GM19099 (cell line): ENCODE results near the gene MMP20.

Experiments used
- POLR2A ChIP-seq: IDR thresholded peaks from 3 replicates; pipeline ENCODE4 v1.6.1; 2011; ENCODE audit warnings: low read depth; ENCODE audit not compliant: insufficient read length; ENCODE audit errors: extremely low read depth

Gene MMP20

DNA sequence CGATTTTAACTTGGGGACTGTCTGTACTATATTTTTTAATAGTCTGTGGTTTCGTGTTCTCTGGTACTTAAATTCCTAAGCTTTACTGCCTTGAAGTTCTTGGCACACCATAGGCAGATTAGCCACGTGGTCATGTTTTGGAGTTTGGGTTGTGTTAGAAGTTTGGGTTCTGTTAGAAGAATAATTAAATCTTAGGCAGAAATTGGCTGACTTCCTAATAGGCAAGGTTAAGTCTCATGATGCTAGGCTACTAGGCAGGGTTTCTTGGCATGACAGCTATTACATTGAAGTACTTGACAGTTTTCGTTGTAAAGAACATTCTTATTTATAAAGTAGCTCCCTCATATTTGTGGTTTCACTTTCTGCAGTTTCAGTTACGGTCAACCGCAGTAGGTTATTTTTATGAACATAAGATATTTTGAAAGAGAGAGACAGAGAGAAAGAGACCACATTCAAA, 64.5 kb downstream of the MMP20 start:
- TF ChIP-seq POLR2A: no peak

- no peak for TF ChIP-seq POLR2A
Measured at GRCh38 chr11:102559839-102560238, 65.3 kb downstream of the MMP20 start.

DNA sequence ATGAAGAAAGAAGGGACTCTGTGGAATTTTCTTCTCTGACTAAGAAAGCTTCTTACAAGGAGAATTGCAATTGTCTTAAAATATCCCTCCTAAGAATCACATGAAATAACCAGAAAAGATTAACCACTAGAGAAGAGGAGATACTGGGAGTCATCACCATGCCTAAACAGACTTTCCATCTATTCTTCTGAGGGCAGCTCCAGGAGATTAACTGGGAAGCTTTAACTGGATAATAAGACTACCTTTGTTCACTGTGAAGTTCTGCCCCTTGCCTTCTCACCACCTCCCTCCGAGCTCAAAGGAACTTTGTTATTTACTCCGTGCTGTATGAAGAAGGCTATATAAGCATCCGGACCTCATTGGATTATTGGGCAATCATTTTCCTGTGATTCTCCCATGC, 70.0 kb downstream of the MMP20 start:
- TF ChIP-seq POLR2A: no peak

- no peak for TF ChIP-seq POLR2A
Measured at GRCh38 chr11:102553835-102554282, 71.3 kb downstream of the MMP20 start.

- TF ChIP-seq POLR2A: no peak
Measured at GRCh38 chr11:102552447-102553194, 72.5 kb downstream of the MMP20 start.

- no peak for TF ChIP-seq POLR2A
Measured at GRCh38 chr11:102552020-102552419, 73.1 kb downstream of the MMP20 start.

- TF ChIP-seq POLR2A: no peak
Measured at GRCh38 chr11:102551169-102551781, 73.9 kb downstream of the MMP20 start.

DNA sequence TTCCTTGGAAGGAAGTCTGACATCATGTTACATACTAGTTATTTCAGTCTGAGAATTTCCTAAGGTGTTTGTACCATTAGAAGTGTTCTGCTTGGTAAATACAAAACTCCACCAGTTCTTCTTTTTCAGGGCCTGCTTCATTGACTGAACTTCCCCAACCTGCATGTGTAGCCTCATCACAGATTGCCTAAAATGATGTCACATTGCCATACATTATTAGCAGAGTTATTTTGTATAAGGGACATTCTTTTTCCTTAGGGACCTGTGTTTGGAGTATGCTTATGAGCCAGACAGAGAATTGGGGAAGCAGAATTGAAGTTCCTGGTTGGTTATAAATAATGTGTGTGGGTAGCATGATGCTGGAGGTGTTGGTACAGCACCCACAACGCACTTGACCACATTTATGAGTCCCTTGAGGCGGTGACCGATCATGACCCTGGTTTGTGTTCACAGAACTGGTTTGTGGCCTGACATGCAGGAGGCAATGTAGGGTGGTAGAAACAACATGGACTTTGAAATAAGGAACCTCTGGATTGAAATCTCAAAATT, 78.1 kb downstream of the MMP20 start:
- no peak for TF ChIP-seq POLR2A

DNA sequence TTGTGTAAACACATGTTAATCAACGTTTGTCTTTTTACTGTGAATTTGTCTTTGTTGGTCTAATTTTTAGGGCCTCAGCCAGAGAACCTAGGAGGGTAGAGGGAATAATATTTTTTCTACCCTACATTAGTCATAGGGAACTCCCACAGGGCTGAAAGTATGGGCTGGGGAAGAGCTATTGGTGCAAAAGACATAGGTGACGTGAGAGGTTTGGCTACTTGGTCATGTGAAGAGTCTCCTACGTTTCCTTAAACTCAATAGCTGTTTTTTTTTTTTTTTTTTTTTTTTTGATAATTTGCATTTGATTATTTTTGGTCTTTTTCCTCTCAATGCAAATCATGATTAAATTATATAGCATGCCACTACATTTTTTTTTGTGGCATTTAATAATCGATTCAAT, 78.7 kb downstream of the MMP20 start:
- TF ChIP-seq POLR2A: no peak

DNA sequence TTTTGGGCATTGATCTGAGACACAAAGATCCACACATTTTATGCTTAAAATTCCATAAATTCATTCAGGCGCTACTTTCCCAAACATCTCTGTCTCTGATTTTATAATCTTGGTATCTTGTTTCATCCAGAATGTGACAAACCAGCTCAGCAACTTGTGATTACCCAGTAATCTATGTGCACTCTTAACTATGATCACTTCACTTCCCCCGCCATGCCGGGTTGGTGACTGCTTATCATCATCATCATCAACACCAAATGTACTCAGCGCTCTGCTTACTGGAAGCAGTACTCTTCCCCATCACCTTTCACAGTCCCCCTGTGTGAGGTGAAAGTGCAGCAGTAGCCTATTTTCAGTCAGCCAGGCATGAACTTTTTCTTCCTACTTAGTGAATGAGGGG, 79.4 kb downstream of the MMP20 start:
- no peak for TF ChIP-seq POLR2A

GRCh38 chr11:102544594-102544993, 80.5 kb downstream of the MMP20 start:
- TF ChIP-seq POLR2A: no peak

GRCh38 chr11:102539567-102539966, 85.6 kb downstream of the MMP20 start:
- no peak for TF ChIP-seq POLR2A

DNA sequence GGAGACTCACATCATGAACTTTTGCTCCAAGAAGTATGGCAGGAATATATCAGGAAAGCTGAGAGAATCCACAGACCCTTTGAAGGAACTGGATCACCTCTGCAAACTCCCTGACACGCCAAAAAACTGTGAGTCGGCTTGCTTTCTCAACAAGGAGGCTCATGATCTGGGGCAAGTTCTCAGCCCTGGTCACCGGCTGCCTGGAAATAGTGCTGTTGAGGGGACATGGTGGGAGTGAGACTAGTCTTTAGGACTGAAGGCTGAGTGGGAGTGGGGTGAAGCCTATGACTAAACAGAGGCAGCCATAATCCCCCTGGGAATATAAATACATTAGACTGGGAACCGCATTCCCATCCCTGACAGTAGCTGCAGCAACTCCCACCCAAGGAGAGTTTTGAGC, 86.2 kb downstream of the MMP20 start:
- TF ChIP-seq POLR2A: no peak

DNA sequence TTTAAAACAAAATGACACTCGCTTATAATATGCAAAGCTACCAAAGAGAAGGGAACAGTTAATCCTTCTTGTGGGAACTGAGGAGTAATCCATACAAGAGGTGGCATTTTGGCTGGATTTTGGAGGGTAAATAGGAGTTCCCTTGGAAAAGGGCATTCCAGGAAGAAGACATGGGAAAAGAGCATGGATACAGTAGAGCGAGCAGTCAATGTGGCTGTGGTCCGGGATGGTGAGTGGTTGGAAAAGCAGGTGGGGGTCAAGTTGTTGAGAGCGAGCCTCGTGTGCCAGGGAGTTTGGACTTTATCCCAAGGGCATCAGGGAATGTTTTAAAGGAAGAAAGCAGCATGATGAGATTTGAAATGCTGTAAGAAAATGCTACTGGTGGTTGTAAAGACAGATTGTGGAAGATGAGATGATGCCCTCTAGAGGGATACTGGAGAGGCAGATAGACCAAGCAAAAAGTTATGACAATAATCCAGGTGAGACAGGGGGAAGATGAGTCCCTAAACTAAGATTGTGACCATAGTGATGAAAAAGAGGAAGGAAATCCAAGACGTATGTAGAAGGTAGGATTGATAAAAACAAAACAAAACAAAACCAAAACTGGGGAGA, 90.8 kb downstream of the MMP20 start:
- TF ChIP-seq POLR2A: no peak

DNA sequence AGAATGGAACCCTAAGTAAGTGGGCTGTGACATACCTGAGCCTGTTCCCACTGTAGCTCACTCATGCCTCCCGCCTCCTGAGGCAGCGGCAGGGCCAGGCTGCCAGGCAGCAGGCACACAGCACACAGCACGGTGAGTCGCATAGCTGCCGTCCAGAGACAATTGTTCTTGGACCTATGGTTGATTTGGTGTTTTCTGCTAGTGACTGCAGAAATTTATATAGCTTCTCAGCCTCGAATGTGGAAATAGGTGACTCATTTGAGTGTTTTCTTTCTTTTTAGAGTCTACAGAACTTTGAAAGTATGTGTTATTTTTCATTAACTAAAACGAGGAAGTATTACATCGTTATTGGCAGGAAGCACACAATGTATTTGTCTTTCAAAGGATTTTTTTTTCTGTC, 94.6 kb downstream of the MMP20 start, which contains the start of gene MMP7:
TSS of gene MMP7 (minus strand) at position 190 of the 400 bp plus-strand sequence. CDS start at position 143, 47 bp downstream.
- no peak for TF ChIP-seq POLR2A
